ENCODE results near the gene ZBTB7C.

ZBTB7C gene

DNA sequence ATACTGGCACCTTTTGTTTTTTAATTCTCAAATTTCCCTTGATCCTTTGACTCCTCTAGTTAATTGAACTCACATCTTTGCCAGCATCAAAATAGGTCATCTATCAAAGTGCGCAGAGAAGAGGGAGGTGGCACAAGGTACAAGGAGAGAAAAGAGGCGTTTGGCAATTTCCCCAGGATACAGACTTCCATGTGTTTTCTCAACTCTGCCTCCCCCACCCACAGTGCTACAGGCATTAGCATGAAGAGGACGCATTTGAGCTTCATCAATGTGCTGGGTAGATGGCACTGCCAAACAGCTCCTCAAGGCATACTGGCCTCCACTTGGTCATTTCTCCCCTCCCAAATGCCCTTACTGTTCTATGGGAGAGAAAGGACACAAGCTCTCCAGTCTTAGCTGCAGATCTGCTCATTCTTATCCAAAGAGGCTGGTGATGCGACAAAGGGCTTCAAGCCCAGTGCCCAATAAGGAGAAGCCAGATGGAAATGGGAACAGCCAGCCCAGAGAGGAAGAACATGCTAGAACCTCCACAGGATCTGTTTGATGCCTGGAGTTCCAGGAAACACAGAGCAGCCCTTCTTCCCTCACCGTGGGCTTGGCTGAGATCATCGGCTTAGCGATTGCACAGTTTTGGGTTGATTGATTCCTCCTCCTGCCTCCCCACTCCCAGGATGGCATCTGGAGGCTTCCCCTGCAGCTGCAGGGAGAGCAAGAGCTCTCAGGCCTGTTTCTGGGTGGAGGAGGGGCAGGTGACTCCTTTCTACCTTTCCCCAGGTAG, 334.1 kb downstream of the ZBTB7C start:
- no peak for DNase-seq

GRCh38 chr18:48073211-48073930, 335.8 kb downstream of the ZBTB7C start:
- no peak for DNase-seq

GRCh38 chr18:48072428-48073204, 336.6 kb downstream of the ZBTB7C start:
- no peak for DNase-seq

DNA sequence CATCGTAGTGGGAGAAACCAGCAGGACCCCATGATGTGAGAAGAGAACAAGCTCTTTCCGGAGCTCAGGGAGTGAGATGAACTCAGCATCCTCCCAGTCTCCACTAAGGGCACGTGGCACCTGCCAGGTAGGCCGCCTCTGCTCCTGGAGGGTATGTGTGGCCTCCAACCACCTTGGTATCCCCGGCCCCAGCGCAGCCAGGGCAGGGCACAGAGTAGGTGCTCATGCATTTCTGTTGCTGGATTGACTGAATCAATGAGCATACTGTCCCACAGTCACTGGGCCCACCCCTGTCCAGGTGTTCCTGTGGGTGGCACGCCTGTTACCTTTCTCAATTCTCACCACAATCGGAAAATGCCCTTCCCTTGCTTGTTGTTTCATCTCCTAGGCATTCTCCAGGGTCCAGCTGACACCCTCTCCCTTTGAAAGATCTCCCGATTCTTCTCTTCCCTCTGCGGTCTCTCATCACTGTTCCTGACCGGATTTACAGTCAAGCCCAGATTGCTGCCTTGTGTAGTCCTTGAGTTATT, 340.2 kb downstream of the ZBTB7C start:
- no peak for DNase-seq

DNA sequence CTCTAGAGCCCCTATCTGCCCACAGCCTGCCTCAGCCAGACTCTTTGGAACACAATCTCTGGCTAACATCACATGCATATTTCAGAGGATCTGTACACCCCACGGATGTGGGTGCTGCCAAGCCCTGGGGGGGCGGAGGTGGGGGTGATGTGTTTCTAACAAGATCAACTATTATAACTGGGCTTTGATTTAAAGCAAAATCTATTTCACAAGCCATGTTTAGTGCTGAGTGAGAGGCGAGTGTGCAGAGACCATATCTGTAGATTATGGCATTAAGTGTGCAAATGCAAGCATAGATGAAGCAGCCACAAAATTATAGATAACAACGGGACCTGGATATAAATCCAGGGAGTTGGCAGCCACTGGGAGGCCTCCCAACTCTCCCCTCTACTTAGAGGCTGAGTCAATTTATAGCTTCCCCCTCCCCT, 342.9 kb downstream of the ZBTB7C start:
- no peak for DNase-seq

GRCh38 chr18:48065601-48065995, 343.6 kb downstream of the ZBTB7C start:
- DNase-seq: no peak

DNA sequence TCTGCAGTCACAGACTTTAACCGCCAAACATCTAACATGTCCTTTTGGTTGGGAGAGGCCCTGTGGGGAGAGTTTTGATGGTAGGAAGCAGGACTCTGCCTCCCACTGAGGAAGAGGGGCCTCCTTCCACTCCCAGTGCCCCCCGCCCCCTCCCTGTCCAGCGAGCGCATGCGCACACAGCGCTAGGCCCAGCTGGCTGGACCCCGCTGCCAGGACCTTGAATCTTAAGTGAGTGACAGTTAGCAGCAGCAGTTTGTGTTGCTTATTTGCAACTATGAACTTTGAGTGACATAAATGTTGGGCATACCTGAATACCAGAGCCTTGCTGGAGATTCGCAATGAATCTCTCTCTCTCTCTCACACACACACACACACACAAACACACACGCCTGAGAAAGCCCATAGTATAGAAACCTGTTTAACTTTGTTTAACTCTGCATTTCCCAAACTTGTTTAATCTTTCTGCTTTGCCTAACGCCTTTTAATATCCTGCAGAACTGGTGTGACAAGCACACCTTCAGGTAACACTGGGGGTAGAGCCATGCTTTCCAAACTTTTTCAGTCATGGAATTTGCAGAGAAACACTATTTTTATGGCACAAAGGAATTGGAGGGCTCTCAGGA, 344.1 kb downstream of the ZBTB7C start:
- no peak for DNase-seq

GRCh38 chr18:48061781-48062570, 347.2 kb downstream of the ZBTB7C start:
- no peak for DNase-seq

- no peak for DNase-seq
These were observed 348.2 kb downstream of the ZBTB7C start for GRCh38 chr18:48060970-48061369.

GRCh38 chr18:48060346-48060745, 348.8 kb downstream of the ZBTB7C start:
- no peak for DNase-seq

GRCh38 chr18:48059455-48060010, 349.6 kb downstream of the ZBTB7C start:
- no peak for DNase-seq

DNA sequence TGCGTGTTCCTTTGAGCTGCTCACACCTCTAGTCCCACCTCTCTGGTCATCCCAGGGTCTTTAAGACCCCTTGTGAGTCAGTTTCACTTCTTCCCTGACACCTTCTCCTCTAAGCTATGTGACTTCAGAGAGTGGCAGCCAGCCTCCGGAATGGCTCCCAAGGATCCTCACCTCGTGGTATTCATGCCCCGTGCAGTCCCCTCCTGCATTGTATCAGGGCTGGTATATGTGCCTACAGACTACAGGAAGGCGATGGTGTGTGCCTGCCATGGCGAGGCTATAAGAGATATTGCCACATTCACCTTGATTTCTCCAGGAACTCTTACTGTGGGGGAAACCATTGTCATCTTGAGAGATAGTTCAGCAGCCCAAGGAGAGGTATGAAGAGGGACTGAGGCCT, 350.7 kb downstream of the ZBTB7C start:
- no peak for DNase-seq

DNA sequence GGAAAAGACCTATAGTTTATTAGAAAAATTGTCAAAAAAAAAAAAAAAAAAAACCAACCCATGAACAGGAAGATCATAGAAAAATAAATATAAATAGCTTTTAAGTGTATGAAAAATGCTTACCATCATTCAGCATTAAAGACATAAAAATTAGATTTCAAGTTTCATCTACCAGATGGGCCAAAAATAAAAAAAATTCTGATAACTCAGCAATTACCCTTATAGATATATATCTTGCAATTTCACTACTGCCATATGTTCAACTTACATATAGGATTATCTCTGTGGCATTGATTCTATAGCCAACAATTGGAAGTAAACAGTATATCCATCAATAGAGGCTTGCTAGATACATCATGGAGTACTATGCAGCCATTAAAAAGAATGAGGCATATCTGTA, 352.2 kb downstream of the ZBTB7C start:
- no peak for DNase-seq

- no peak for DNase-seq
These were observed 353.8 kb downstream of the ZBTB7C start for GRCh38 chr18:48055351-48055750.

DNA sequence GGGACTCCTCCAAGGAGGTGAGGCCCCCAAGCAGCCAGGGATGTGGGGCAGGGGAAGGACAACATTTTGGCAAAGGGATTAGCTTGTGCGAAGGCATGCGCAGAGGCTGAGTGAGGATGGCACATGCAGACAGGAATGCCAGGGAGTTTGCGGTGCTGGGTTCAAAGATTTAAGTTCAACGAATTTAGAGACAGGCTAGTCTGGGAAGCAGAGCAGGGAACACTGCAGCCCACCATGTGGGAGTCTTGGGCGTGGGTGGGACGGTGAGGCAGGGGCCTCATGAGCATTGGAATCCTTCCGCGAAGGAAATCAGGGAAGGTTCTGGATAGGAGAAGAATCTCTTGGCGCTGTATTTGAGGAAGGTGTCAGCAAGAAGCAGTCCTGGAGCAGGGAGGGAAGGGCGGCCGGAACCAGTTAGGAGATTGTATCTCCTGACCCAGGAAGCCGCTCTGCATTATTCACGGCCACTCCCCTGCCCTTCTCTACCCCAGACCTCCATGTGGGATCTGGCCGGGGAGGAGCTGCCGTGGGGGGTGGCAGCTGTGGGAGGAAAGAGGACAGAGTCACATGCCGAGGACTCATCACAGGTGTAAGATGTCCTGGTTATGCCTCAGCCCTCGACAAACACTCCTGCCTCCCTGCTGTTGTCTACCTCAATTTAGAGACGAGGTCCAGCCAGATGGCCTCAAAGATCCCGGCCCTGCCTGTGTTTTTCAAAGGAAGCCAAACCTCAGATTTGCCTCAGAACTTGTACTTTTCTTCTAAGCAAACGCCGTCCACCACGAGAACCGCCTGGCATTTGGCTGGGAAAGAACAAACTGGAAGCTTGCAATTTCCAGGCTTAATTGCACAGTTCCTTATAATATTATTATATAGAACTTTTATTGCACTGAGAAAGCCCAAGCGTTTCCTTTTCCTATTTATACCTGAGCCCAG, 355.0 kb downstream of the ZBTB7C start:
- no peak for DNase-seq

- no peak for DNase-seq
These were observed 356.3 kb downstream of the ZBTB7C start for GRCh38 chr18:48052842-48053241.

- no peak for DNase-seq
These were observed 357.0 kb downstream of the ZBTB7C start for GRCh38 chr18:48051945-48052840.

- DNase-seq: no peak
These were observed 359.0 kb downstream of the ZBTB7C start for GRCh38 chr18:48050176-48050575.

GRCh38 chr18:48049757-48050156, 359.4 kb downstream of the ZBTB7C start:
- no peak for DNase-seq
